NB4 (cell line): ENCODE results near the gene SCAF8.
"Not testable (repeated sequence)": the region's sequence is repeated elsewhere in the genome, so short reads cannot be mapped to it uniquely, and the experiment has no call there.

Experiments
- DNase-seq: peaks from one replicate; pipeline ENCODE4 v3.0.0; 2010; ENCODE audit warnings: low read depth
- H3K4me3 ChIP-seq: one replicate; pipeline ENCODE4 v1.5.1; 2011; ENCODE audit warnings: mild to moderate bottlenecking, low read depth, low read length, moderate library complexity
- CTCF ChIP-seq: IDR thresholded peaks from one replicate; pipeline ENCODE4 v1.5.1; 2012; ENCODE audit warnings: low read depth, low read length
- MYC ChIP-seq: IDR thresholded peaks from 2 replicates; pipeline ENCODE4 v1.6.1; 2011; ENCODE audit warnings: low read depth, low read length
- POLR2A ChIP-seq: IDR thresholded peaks from 2 replicates; pipeline ENCODE4 v1.6.1; 2011; ENCODE audit warnings: mild to moderate bottlenecking; ENCODE audit not compliant: insufficient read length; ENCODE audit errors: extremely low read depth
- TF ChIP-seq, protein P1 (sequence below): IDR thresholded peaks from 2 replicates; pipeline ENCODE4 v1.6.1; 2011; ENCODE audit warnings: low read depth, low read length

Gene SCAF8

GRCh38 chr6:154715446-154715845 is 17.8 kb upstream of the SCAF8 start:
- no peak overlapping the region for H3K4me3 ChIP-seq
- DNase-seq: no peak
- TF ChIP-seq, protein P1, sequence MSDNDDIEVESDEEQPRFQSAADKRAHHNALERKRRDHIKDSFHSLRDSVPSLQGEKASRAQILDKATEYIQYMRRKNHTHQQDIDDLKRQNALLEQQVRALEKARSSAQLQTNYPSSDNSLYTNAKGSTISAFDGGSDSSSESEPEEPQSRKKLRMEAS: no peak
- TF ChIP-seq MYC (no peak), CTCF (no peak), POLR2A (no peak)

- DNase-seq, H3K4me3 ChIP-seq: not testable (repeated sequence)
Measured at GRCh38 chr6:154716350-154716749, 16.9 kb upstream of the SCAF8 start.

GRCh38 chr6:154719433-154719832 is 13.8 kb upstream of the SCAF8 start:
- no peak for TF ChIP-seq CTCF
- no peak for TF ChIP-seq MYC
- no peak for DNase-seq

DNA sequence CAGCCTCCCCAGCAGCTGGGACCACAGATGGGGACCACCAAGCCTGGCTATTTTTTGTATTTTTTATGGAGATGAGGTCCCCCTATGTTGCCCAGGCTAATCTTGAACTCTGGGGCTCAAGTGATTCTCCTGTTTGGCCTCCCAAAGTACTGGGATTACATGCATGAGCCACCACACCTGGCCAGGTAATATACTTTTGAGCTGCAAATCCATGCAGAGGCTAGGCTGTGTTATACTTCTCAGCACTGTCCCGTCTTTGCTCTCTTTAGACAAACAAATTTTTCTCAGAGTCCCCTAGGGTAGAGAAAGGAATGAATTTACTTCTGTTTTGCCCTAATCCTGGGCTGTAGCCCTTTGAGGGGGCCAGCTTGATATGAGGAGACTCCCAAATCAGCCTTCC is 13.4 kb upstream of the SCAF8 start:
- no peak overlapping the region for H3K4me3 ChIP-seq
- DNase-seq: no peak
- TF ChIP-seq CTCF: no peak
- TF ChIP-seq POLR2A: no peak
- TF ChIP-seq MYC: no peak
- TF ChIP-seq, protein P1: no peak

More at GRCh38 chr6:154719433-154719832, 13.8 kb upstream of the SCAF8 start:
- H3K4me3 ChIP-seq: no peak overlapping the region

- no peak for TF ChIP-seq CTCF
- TF ChIP-seq MYC: no peak
- TF ChIP-seq, protein P1: no peak
- no peak for TF ChIP-seq POLR2A
- H3K4me3 ChIP-seq: no peak overlapping the region
- no peak for DNase-seq
Measured at GRCh38 chr6:154721460-154721859, 11.8 kb upstream of the SCAF8 start.

DNA sequence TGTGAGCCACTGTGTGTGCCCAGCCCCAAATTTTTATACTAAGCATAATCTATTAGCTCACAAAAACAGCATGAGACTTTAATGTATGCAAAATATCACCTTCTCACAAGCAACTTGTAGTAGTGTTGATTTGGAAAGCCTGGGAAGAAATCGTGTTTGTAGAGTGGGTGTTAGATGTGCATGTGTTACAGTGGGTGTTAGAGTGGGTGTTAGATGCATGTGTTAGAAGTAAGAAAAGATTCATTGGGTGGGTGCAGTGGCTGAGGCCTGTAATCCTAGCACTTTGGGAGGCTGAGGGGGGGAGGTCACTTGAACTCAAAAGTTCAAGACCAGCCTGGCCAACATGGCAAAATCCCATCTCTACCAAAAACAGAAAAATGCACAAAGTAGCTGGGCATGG is 6.3 kb upstream of the SCAF8 start:
- TF ChIP-seq POLR2A: no peak
- TF ChIP-seq, protein P1: no peak
- no peak for TF ChIP-seq CTCF
- TF ChIP-seq MYC: no peak
- H3K4me3 ChIP-seq: no peak overlapping the region
- no peak for DNase-seq
